Stimulated activated CD4-positive, alpha-beta T cell treated with anti-CD3 and anti-CD28 coated beads, Interleukin-4, amount 100 ng/mL, for 24 hours (primary cell): ENCODE measurements around the gene GRIN2A.

ENCODE experiments used
- DNase-seq: peaks from one replicate; pipeline ENCODE4 v3.0.0-alpha.2; 2020

GRIN2A gene

GRCh38 chr16:9736547-9736946 lies 445.7 kb downstream of the GRIN2A start:
- DNase-seq = no peak

- no peak for DNase-seq
Observed at GRCh38 chr16:9723136-9723535, 459.1 kb downstream of the GRIN2A start.

GRCh38 chr16:9713907-9714306 lies 468.3 kb downstream of the GRIN2A start:
- no peak for DNase-seq

GRCh38 chr16:9713156-9713555 lies 469.1 kb downstream of the GRIN2A start:
- no peak for DNase-seq

GRCh38 chr16:9708972-9709620 lies 473.1 kb downstream of the GRIN2A start:
- DNase-seq = no peak

- DNase-seq = no peak
Observed at GRCh38 chr16:9706217-9706836, 475.9 kb downstream of the GRIN2A start.

GRCh38 chr16:9703731-9704130 lies 478.5 kb downstream of the GRIN2A start:
- DNase-seq = no peak
